H1 (cell line): ENCODE results near the gene KIF3B. TPM values are rescaled to one million over a fixed set of nuclear protein-coding genes. Genes with fewer than 3 reads are reported as not detected.

Experiments used
- CTCF ChIA-PET: fragments of 300-600 bp; sonication (Branson Sonifier 250); formaldehyde crosslinking; loops from one replicate; lab custom pipeline; 2021; ENCODE audit not compliant: partially characterized antibody; lab: Charles Lee
- POLR2A ChIA-PET: fragments of 300-600 bp; sonication (Branson Sonifier 250); formaldehyde crosslinking; loops from one replicate; lab custom pipeline; 2021; ENCODE audit warnings: inconsistent platforms; ENCODE audit not compliant: partially characterized antibody; lab: Charles Lee
- DNase-seq, 2 experiments: peaks; one replicate each; pipeline versions ENCODE4 v3.0.0 to v3.0.0-alpha.2; 2010 to 2022; ENCODE audit warnings: low spot score in 2 of 2, low read depth in 1 of 2, mixed read lengths in 1 of 2
- FAIRE-seq: peaks from 2 replicates; lab custom pipeline; 2011; peaks lifted over from hg19 to GRCh38; lab: Jason Lieb, UNC
- H2AFZ ChIP-seq: 2 replicates; pipeline ENCODE4 v1.8.1; 2012; ENCODE audit warnings: low read length, inconsistent platforms
- H2AK5ac ChIP-seq: 2 replicates; pipeline ENCODE4 v1.6.1; 2013; ENCODE audit warnings: low read depth, low read length
- H2BK120ac ChIP-seq: replicated peaks from 2 replicates; pipeline ENCODE3; 2013; ENCODE audit warnings: low read depth, low read length, inconsistent platforms
- H2BK12ac ChIP-seq: 2 replicates; pipeline ENCODE4 v1.6.1; 2013; ENCODE audit warnings: low read depth, low read length
- H2BK15ac ChIP-seq: 2 replicates; pipeline ENCODE4 v1.6.1; 2013; ENCODE audit warnings: low read length
- H2BK20ac ChIP-seq: 2 replicates; pipeline ENCODE4 v1.6.1; 2013; ENCODE audit warnings: low read length
- H2BK5ac ChIP-seq: 2 replicates; pipeline ENCODE4 v1.6.1; 2013; ENCODE audit warnings: low read depth, low read length
- H3K14ac ChIP-seq: 2 replicates; pipeline ENCODE4 v1.6.1; 2013; ENCODE audit warnings: inconsistent platforms; ENCODE audit not compliant: insufficient read length
- H3K18ac ChIP-seq: 2 replicates; pipeline ENCODE4 v1.6.1; 2013; ENCODE audit warnings: low read length; ENCODE audit errors: extremely low read depth
- H3K23ac ChIP-seq: 2 replicates; pipeline ENCODE4 v1.6.1; 2013; ENCODE audit warnings: inconsistent platforms; ENCODE audit not compliant: insufficient read length
- H3K23me2 ChIP-seq: 2 replicates; pipeline ENCODE4 v1.6.1; 2013; ENCODE audit warnings: low read depth, low read length
- H3K27ac ChIP-seq: 2 replicates; pipeline ENCODE4 v1.6.1; 2011; ENCODE audit warnings: low read depth, low read length, inconsistent platforms
- H3K27me3 ChIP-seq, 4 experiments: replicated peaks in 1 of 4; 1 replicate in 1 of 4; 2 replicates in 3 of 4; pipeline versions ENCODE4 v1.6.1 to v1.8.1; 2011 to 2013; ENCODE audit warnings: low read length in 3 of 4, mild to moderate bottlenecking in 3 of 4, inconsistent platforms in 2 of 4, mixed read lengths in 2 of 4, moderate library complexity in 1 of 4; ENCODE audit not compliant: control insufficient read depth in 3 of 4, insufficient read depth in 3 of 4; ENCODE audit errors: extremely low read depth in 1 of 4
- H3K36me3 ChIP-seq, 4 experiments: 2 replicates each; pipeline versions ENCODE4 v1.6.1 to v1.8.1; 2011 to 2013; ENCODE audit warnings: mild to moderate bottlenecking in 4 of 4, low read length in 3 of 4, moderate library complexity in 2 of 4, control low read depth in 1 of 4, inconsistent platforms in 1 of 4; ENCODE audit not compliant: insufficient read depth in 4 of 4, control insufficient read depth in 2 of 4
- H3K4ac ChIP-seq: replicated peaks from 2 replicates; pipeline ENCODE3; 2013; ENCODE audit warnings: low read length, low read depth, mixed read lengths, inconsistent platforms; ENCODE audit not compliant: insufficient read length
- H3K4me1 ChIP-seq, 4 experiments: replicated peaks in 1 of 4; 1 replicate in 1 of 4; 2 replicates in 3 of 4; pipeline versions ENCODE4 v1.6.1 to v1.8.1; 2011 to 2013; ENCODE audit warnings: low read length in 3 of 4, inconsistent platforms in 2 of 4, mixed read lengths in 1 of 4; ENCODE audit not compliant: insufficient read depth in 4 of 4, control insufficient read depth in 3 of 4
- H3K4me2 ChIP-seq, 2 experiments: 2 replicates each; pipeline versions ENCODE4 v1.6.1 to v1.8.1; 2011 to 2013; ENCODE audit warnings: low read depth in 2 of 2, low read length in 2 of 2, control low read depth in 1 of 2, inconsistent platforms in 1 of 2, mild to moderate bottlenecking in 1 of 2; ENCODE audit not compliant: insufficient read depth in 1 of 2
- H3K4me3 ChIP-seq, 4 experiments: fragments of 200-600, 300-600 bp in 1 of 4; sonication (generic), shearing (Covaris generic), sonication (Bioruptor Twin) in 1 of 4; 2 replicates each; pipeline versions ENCODE4 v1.5.1 to v1.8.1; 2011 to 2016; ENCODE audit warnings: low read length in 4 of 4, low read depth in 3 of 4, control low read depth in 2 of 4, inconsistent platforms in 2 of 4, mild to moderate bottlenecking in 2 of 4, mixed read lengths in 1 of 4, moderate library complexity in 1 of 4; ENCODE audit not compliant: insufficient read depth in 2 of 4; ENCODE audit errors: extremely low read depth in 1 of 4
- H3K56ac ChIP-seq: replicated peaks from 2 replicates; pipeline ENCODE3; 2013; ENCODE audit warnings: low read depth, mild to moderate bottlenecking, mixed read lengths, low read length, inconsistent platforms; ENCODE audit not compliant: insufficient read length
- H3K79me1 ChIP-seq: 2 replicates; pipeline ENCODE4 v1.6.1; 2013; ENCODE audit warnings: low read depth, low read length, control low read depth
- H3K79me2 ChIP-seq, 2 experiments: 2 replicates each; pipeline versions ENCODE4 v1.6.1 to v1.8.1; 2012 to 2013; ENCODE audit warnings: low read length in 2 of 2, mild to moderate bottlenecking in 2 of 2, inconsistent platforms in 1 of 2; ENCODE audit not compliant: insufficient read depth in 2 of 2, control insufficient read depth in 1 of 2
- H3K9ac ChIP-seq, 4 experiments: replicated peaks in 1 of 4; 1 replicate in 1 of 4; 2 replicates in 3 of 4; pipeline versions ENCODE4 v1.6.1 to v1.8.1; 2011 to 2013; ENCODE audit warnings: low read depth in 3 of 4, low read length in 3 of 4, control low read depth in 2 of 4, mild to moderate bottlenecking in 2 of 4, moderate library complexity in 2 of 4, inconsistent platforms in 1 of 4; ENCODE audit errors: extremely low read depth in 1 of 4
- H3K9me3 ChIP-seq, 2 experiments: 2 replicates each; pipeline versions ENCODE4 v1.6.1 to v1.8.1; 2012 to 2013; ENCODE audit warnings: mild to moderate bottlenecking in 2 of 2, moderate library complexity in 2 of 2, control low read depth in 1 of 2, inconsistent platforms in 1 of 2, low read depth in 1 of 2, low read length in 1 of 2, mixed read lengths in 1 of 2; ENCODE audit not compliant: insufficient read depth in 2 of 2
- H4K20me1 ChIP-seq, 2 experiments: replicated peaks in 1 of 2; 2 replicates each; pipeline versions ENCODE3 to v1.8.1; 2011 to 2013; ENCODE audit warnings: inconsistent platforms in 2 of 2, low read length in 2 of 2, mild to moderate bottlenecking in 1 of 2; ENCODE audit not compliant: insufficient read depth in 2 of 2, control insufficient read depth in 1 of 2
- H4K5ac ChIP-seq: 2 replicates; pipeline ENCODE4 v1.6.1; 2013; ENCODE audit warnings: low read length, low read depth, mixed read lengths, inconsistent platforms; ENCODE audit not compliant: insufficient read length
- H4K8ac ChIP-seq: 2 replicates; pipeline ENCODE4 v1.8.0; 2013; ENCODE audit warnings: mild to moderate bottlenecking, moderate library complexity, low read length, inconsistent platforms; ENCODE audit not compliant: insufficient read depth; ENCODE audit errors: extremely low read depth
- H4K91ac ChIP-seq: replicated peaks from 2 replicates; pipeline ENCODE3; 2013; ENCODE audit warnings: low read length, mixed read lengths, inconsistent platforms; ENCODE audit not compliant: insufficient read length
- CEBPB ChIP-seq: IDR thresholded peaks from 2 replicates; pipeline ENCODE4 v1.6.1; 2012; ENCODE audit warnings: low read depth, low read length
- CREB1 ChIP-seq: IDR thresholded peaks from 2 replicates; pipeline ENCODE4 v1.6.1; 2012; ENCODE audit warnings: inconsistent platforms
- GTF2F1 ChIP-seq: IDR thresholded peaks from 2 replicates; pipeline ENCODE4 v1.6.1; 2012; ENCODE audit warnings: low read depth, low read length, improper control_type of control experiment, borderline replicate concordance
- HDAC6 ChIP-seq: IDR thresholded peaks from one replicate; pipeline ENCODE4 v1.7.1; 2012; ENCODE audit warnings: low read depth, mild to moderate bottlenecking, inconsistent platforms, low read length, moderate library complexity
- KDM4A ChIP-seq: IDR thresholded peaks from one replicate; pipeline ENCODE4 v1.7.1; 2012; ENCODE audit warnings: low read depth, mild to moderate bottlenecking, moderate library complexity, low read length, inconsistent platforms; ENCODE audit not compliant: severe bottlenecking
- MAFK ChIP-seq: IDR thresholded peaks from 2 replicates; pipeline ENCODE4 v1.6.1; 2012; ENCODE audit warnings: low read depth, mild to moderate bottlenecking, improper control_type of control experiment, low read length
- NRF1 ChIP-seq: IDR thresholded peaks from 2 replicates; pipeline ENCODE4 v1.6.1; 2011; ENCODE audit warnings: mild to moderate bottlenecking, low read depth, low read length, improper control_type of control experiment
- POLR2A ChIP-seq, 2 experiments: IDR thresholded peaks; 1 replicate in 1 of 2; 2 replicates in 1 of 2; pipeline ENCODE4 v1.6.1; 2011; ENCODE audit warnings: low read depth in 2 of 2, low read length in 2 of 2, mild to moderate bottlenecking in 2 of 2; ENCODE audit errors: control extremely low read depth in 1 of 2
- POLR2AphosphoS5 ChIP-seq: IDR thresholded peaks from 2 replicates; pipeline ENCODE4 v1.6.1; 2011; ENCODE audit warnings: low read depth, low read length
- RNF2 ChIP-seq: fragments of 200-900, 300-1000 bp; sonication (generic); IDR thresholded peaks from 2 replicates; pipeline ENCODE4 v1.7.1; 2016; ENCODE audit warnings: borderline replicate concordance, low read depth, mild to moderate bottlenecking, antibody characterized with exemption, low read length; ENCODE audit not compliant: poor library complexity, severe bottlenecking; ENCODE audit errors: missing control alignments
- SUZ12 ChIP-seq: fragments of 200-600 bp; sonication (generic); IDR thresholded peaks from 2 replicates; pipeline ENCODE4 v1.6.1; 2012; ENCODE audit warnings: mild to moderate bottlenecking, inconsistent platforms, low read length, moderate library complexity, mixed read lengths
- TAF1 ChIP-seq: IDR thresholded peaks from 2 replicates; pipeline ENCODE4 v1.6.1; 2011; ENCODE audit warnings: mild to moderate bottlenecking, low read depth, low read length
- USF2 ChIP-seq: IDR thresholded peaks from 2 replicates; pipeline ENCODE4 v1.6.1; 2011; ENCODE audit warnings: low read length, improper control_type of control experiment
- WGBS, 2 experiments: shearing (Covaris generic) in 1 of 2; methylation state at CpG; one replicate each; pipeline versions ENCODE4 v1.1.6 to v1.1.7; 2013 to 2015; ENCODE audit warnings: low lambda C conversion rate in 2 of 2, mixed read lengths in 2 of 2, inconsistent platforms in 1 of 2, low coverage in 1 of 2, missing lambda C conversion rate in 1 of 2; ENCODE audit not compliant: insufficient replicate concordance in 2 of 2, insufficient coverage in 1 of 2, insufficient read length in 1 of 2; ENCODE audit errors: extremely low coverage in 1 of 2, missing lambda C conversion rate in 1 of 2; 5-methylcytosine and 5-hydroxymethylcytosine counted together
- polyA plus RNA-seq, 7 experiments: library from polyadenylated mRNA; depleted of rRNA in 3 of 7; stranded (reverse) in 5 of 7; unstranded in 2 of 7; fragments of >200 nt in 5 of 7; fragments of 200-250 nt in 2 of 7; gene quantifications; 1 replicate in 5 of 7; 2 replicates in 1 of 7; 4 replicates in 1 of 7; pipeline versions ENCODE4 v1.2.1 to v1.2.3, GENCODE V29; 2011 to 2013; ENCODE audit warnings: missing spikeins in 2 of 7, mixed read lengths in 2 of 7
- total RNA-seq: library from RNA; stranded (reverse); fragmentation: NEBNext Ultra II Directional; extraction: Animal tissue kit (Norgen Biotek cat#: 25700); gene quantifications from 2 replicates; pipeline ENCODE4 v1.2.1, GENCODE V29; 2021

KIF3B gene
- total and polyA plus RNA-seq, 2 of the 8 experiments (the other 6 are each of a cell fraction or from before 2014, with no cell fraction given), result 10.1 to 22.4 TPM

DNA sequence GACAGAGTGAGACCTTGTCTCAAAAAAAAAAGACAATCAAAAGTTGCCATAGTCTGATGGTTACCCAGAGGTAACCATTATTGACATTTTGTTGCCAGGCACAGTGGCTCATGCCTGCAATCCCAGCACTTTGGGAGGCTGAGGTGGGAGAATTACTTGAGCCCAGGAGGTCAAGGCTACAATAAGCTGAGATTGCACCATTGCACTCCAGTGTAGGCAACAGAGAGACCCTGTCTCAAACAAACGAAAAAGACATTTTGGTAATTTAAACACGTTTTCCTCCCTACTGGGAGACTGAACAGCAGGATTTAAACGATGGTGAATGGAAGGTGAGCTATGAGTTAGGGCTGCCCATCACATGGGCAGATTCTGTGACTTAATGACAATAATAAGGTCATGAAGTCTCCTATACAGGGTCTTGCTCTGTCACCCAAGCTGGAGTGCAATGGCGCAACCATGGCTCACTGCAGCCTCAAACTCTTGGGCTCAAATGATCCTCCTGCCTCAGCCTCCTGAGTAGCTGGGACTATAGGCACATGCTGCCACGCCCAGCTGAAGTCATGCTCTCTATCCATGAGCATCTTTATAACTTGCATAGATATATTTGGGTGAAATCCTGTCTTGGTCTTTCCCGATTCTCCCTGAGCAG is 76.5 kb downstream of the KIF3B start:
- no peak overlapping the region for H4K8ac ChIP-seq
- no peak overlapping the region for H3K56ac ChIP-seq
- H3K23me2 ChIP-seq, result peaks cover 4% of the 10 kb centered on the region
- H2AFZ ChIP-seq, result no peak overlapping the region
- CTCF ChIA-PET, result interaction anchor here (0.6 to 1.3 kb wide), 2 partner anchors 18 to 762 kb away, joined by 3 read pairs; no protein-coding TSS in a partner anchor
- no peak overlapping the region for H2BK120ac ChIP-seq
- FAIRE-seq (no peak), DNase-seq (no peak)
- no peak overlapping the region for H3K9ac ChIP-seq
- H3K27ac ChIP-seq, result no peak overlapping the region
- H3K4me1 ChIP-seq, result no peaks in the 10 kb centered on the region; a peak in 1 of 7 replicates
- H2BK12ac ChIP-seq, result no peak overlapping the region
- H3K23ac ChIP-seq, result no peak overlapping the region
- H3K4me2 ChIP-seq, result no peak overlapping the region
- no peak overlapping the region for H4K5ac ChIP-seq
- no peak overlapping the region for H3K4ac ChIP-seq
- H3K79me2 ChIP-seq, result no peaks in the 10 kb centered on the region
- H4K91ac ChIP-seq, result no peak overlapping the region
- H4K20me1 ChIP-seq, result no peaks in the 10 kb centered on the region
- no peak overlapping the region for H2AK5ac ChIP-seq
- POLR2A ChIA-PET, result interaction anchor here (0.9 to 1.1 kb wide), 3 partner anchors 16 to 151 kb away, joined by 3 read pairs; no protein-coding TSS in a partner anchor
- H2BK5ac ChIP-seq, result no peak overlapping the region
- H3K4me3 ChIP-seq, result no peak overlapping the region
- H3K18ac ChIP-seq, result no peak overlapping the region
- H3K14ac ChIP-seq, result no peak overlapping the region
- WGBS, 2 experiments, result 65% methylated on average over 6 of the region's 6 CpGs; no CpG with 5 or more reads in 1 of the 2 experiments
- H3K36me3 ChIP-seq, result no peaks in the 10 kb centered on the region
- no peak overlapping the region for H2BK15ac ChIP-seq
- peaks cover 0 to 3% (median 0%) of the 10 kb centered on the region in 4 experiments; a peak in 2 of 7 replicates for H3K27me3 ChIP-seq
- H3K9me3 ChIP-seq, result no peaks in the 10 kb centered on the region
- H3K79me1 ChIP-seq, result no peaks in the 10 kb centered on the region
- no peak overlapping the region for H2BK20ac ChIP-seq
- TF ChIP-seq KDM4A (no peak), NRF1 (no peak), SUZ12 (no peak), RNF2 (no peak), HDAC6 (no peak), TAF1 (no peak), MAFK (no peak), POLR2A (IDR thresholded peaks at IDR 0.05; ENCODE audit: control extremely low read depth in 1 of 2, low read depth in 2 of 2, low read length in 2 of 2) (no peak), CREB1 (no peak), CEBPB (no peak), GTF2F1 (no peak), USF2 (no peak), POLR2AphosphoS5 (no peak)
